Lung (tissue), 12 donors: ENCODE measurements around the gene PRKD3. TPM values are rescaled to one million over a fixed set of nuclear protein-coding genes. Genes with fewer than 3 reads are reported as not detected.

Experiments used
- ATAC-seq: fragments of 200-7000 bp; cut with Tn5 transposase; one replicate; pipeline ENCODE4 v1.9.1; 2020; ENCODE audit warnings: moderate number of reproducible peaks; ENCODE audit not compliant: insufficient read depth, low FRiP score
- DNase-seq, 3 donors: peaks; one replicate each; pipeline ENCODE4 v3.0.0-alpha.2; 2013 to 2017
- H3K27ac ChIP-seq, 2 donors: one replicate each; pipeline ENCODE4 v1.5.1; 2013; ENCODE audit warnings: mild to moderate bottlenecking in 2 of 2, moderate library complexity in 2 of 2, control low read depth in 1 of 2, inconsistent platforms in 1 of 2, low read depth in 1 of 2, low read length in 1 of 2
- H3K27me3 ChIP-seq, 3 donors: one replicate each; pipeline ENCODE4 v1.5.1; 2013; ENCODE audit warnings: low read length in 2 of 3; ENCODE audit not compliant: control insufficient read depth in 3 of 3, insufficient read depth in 3 of 3
- H3K36me3 ChIP-seq, 4 donors: one replicate each; pipeline ENCODE4 v1.5.1; 2013; ENCODE audit warnings: low read length in 4 of 4, mild to moderate bottlenecking in 1 of 4, moderate library complexity in 1 of 4; ENCODE audit not compliant: control insufficient read depth in 4 of 4, insufficient read depth in 4 of 4
- H3K4me1 ChIP-seq, 5 donors: one replicate each; pipeline ENCODE4 v1.5.1; 2013; ENCODE audit warnings: low read length in 5 of 5, mild to moderate bottlenecking in 2 of 5, moderate library complexity in 1 of 5; ENCODE audit not compliant: control insufficient read depth in 5 of 5, insufficient read depth in 5 of 5
- H3K4me3 ChIP-seq: one replicate; pipeline ENCODE4 v1.5.1; 2013; ENCODE audit warnings: mild to moderate bottlenecking, control low read depth, moderate library complexity
- H3K9ac ChIP-seq, 2 donors: one replicate each; pipeline ENCODE4 v1.5.1; 2013; ENCODE audit warnings: low read length in 2 of 2, control low read depth in 1 of 2; ENCODE audit not compliant: insufficient read depth in 1 of 2
- H3K9me3 ChIP-seq, 4 donors: one replicate each; pipeline ENCODE4 v1.5.1; 2013; ENCODE audit warnings: low read length in 3 of 4, mild to moderate bottlenecking in 1 of 4, moderate library complexity in 1 of 4; ENCODE audit not compliant: control insufficient read depth in 4 of 4, insufficient read depth in 3 of 4
- WGBS, 2 donors: extraction: QIAGEN DNeasy Blood & Tissue Kit; methylation state at CpG; one replicate each; pipeline ENCODE4 v1.1.7; 2013; 5-methylcytosine and 5-hydroxymethylcytosine counted together
- polyA plus RNA-seq, 2 donors: library from polyadenylated mRNA; stranded (reverse); fragments of 200-250 nt; gene quantifications; one replicate each; pipeline ENCODE4 v1.2.1, GENCODE V29; 2013
- total RNA-seq, 2 donors: library from RNA; depleted of rRNA in 1 of 2; stranded (reverse); fragments of >200 nt in 1 of 2; gene quantifications; one replicate each; pipeline ENCODE4 v1.2.1, GENCODE V29; 2014 to 2021
- TF ChIP-seq, protein P1 (sequence below): IDR thresholded peaks from 2 replicates; pipeline ENCODE4 v1.5.1; 2012; ENCODE audit warnings: mild to moderate bottlenecking; ENCODE audit errors: control extremely low read depth, extremely low read depth
- donor health status: control.
- donor health status: control.
- donor health status: Bipolar disorder and iron deficiency.
- donor health status: healthy.
- donor health status: DM: yes; HTN: yes; CAD: no.

The PRKD3 gene
- total and polyA plus RNA-seq, 4 donors = 6.4 to 60.8 (median 22.5) TPM

GRCh38 chr2:37321029-37321682 lies 3.5 kb downstream of the PRKD3 start:
- H3K9me3 ChIP-seq = no peaks in the 10 kb centered on the region
- no peaks in the 10 kb centered on the region for H3K27me3 ChIP-seq
- H3K27ac ChIP-seq = no peak overlapping the region
- peaks cover 0 to 4% (median 0%) of the 10 kb centered on the region in 4 donors for H3K36me3 ChIP-seq
- TF ChIP-seq, protein P1, sequence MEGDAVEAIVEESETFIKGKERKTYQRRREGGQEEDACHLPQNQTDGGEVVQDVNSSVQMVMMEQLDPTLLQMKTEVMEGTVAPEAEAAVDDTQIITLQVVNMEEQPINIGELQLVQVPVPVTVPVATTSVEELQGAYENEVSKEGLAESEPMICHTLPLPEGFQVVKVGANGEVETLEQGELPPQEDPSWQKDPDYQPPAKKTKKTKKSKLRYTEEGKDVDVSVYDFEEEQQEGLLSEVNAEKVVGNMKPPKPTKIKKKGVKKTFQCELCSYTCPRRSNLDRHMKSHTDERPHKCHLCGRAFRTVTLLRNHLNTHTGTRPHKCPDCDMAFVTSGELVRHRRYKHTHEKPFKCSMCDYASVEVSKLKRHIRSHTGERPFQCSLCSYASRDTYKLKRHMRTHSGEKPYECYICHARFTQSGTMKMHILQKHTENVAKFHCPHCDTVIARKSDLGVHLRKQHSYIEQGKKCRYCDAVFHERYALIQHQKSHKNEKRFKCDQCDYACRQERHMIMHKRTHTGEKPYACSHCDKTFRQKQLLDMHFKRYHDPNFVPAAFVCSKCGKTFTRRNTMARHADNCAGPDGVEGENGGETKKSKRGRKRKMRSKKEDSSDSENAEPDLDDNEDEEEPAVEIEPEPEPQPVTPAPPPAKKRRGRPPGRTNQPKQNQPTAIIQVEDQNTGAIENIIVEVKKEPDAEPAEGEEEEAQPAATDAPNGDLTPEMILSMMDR = no peak
- no peak overlapping the region for H3K4me3 ChIP-seq
- 64 to 72% methylated on average over 4 of the region's 4 CpGs for WGBS, 2 donors
- no peak for ATAC-seq
- no peak overlapping the region for H3K9ac ChIP-seq
- no peak for DNase-seq
- peaks cover 0 to 34% (median 10%) of the 10 kb centered on the region in 5 donors for H3K4me1 ChIP-seq

- H3K27ac ChIP-seq = no peak overlapping the region
- H3K36me3 ChIP-seq = peaks cover 0 to 7% (median 1%) of the 10 kb centered on the region in 4 donors
- TF ChIP-seq, protein P1 = no peak
- DNase-seq = no peak
- WGBS, 2 donors = 88 to 92% methylated on average over 12 of the region's 12 CpGs
- peaks cover 0 to 29% (median 10%) of the 10 kb centered on the region in 5 donors for H3K4me1 ChIP-seq
- H3K9me3 ChIP-seq = no peaks in the 10 kb centered on the region
- H3K9ac ChIP-seq = no peak overlapping the region
- no peak for ATAC-seq
- H3K27me3 ChIP-seq = no peaks in the 10 kb centered on the region
- no peak overlapping the region for H3K4me3 ChIP-seq
Measured at GRCh38 chr2:37319754-37320609, 4.7 kb downstream of the PRKD3 start.

DNA sequence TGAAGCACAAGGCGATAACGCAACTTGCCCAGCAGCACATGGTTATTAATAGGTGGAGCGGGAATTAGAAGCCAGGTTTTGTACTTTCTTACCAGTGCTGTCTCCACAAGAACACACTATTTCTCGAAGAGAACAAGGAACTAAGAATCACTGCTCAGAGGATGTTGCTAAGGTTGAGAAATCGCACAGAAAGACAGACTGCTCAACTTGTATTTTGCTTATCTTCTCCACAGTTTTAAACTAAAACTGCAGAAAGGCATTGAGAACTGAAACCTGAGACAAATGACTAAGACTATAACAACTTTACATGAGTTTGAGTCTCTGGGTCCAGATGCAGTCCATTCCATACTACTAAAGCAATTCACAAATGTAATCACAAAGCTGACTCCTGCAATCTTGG lies 6.2 kb downstream of the PRKD3 start:
- peak; percentile 34 for ATAC-seq
- DNase-seq = peak in 2 of 3 donors; percentile 33 to 39

More for the DNA sequence above, 6.2 kb downstream of the PRKD3 start:
- peaks cover 0 to 29% (median 10%) of the 10 kb centered on the region in 5 donors for H3K4me1 ChIP-seq
- WGBS, 2 donors = 49 to 59% methylated on average over 5 of the region's 5 CpGs
- no peaks in the 10 kb centered on the region for H3K27me3 ChIP-seq
- no peaks in the 10 kb centered on the region for H3K9me3 ChIP-seq
- no peak overlapping the region for H3K27ac ChIP-seq
- no peak overlapping the region for H3K4me3 ChIP-seq
- peaks cover 0 to 7% (median 1%) of the 10 kb centered on the region in 4 donors for H3K36me3 ChIP-seq
- peak overlapping the region in 1 of 2 donors; percentile 68 for H3K9ac ChIP-seq
- TF ChIP-seq, protein P1 = no peak
